ENCODE measurements around the gene ARSB.

- TF ChIP-seq CTCF (IDR thresholded peaks at IDR 0.05) = no peak
- no peak for TF ChIP-seq POLR2A (IDR thresholded peaks at IDR 0.05)
These were observed 38.2 kb upstream of the ARSB start for GRCh38 chr5:79023348-79023747.
